SU-DHL-6 (cell line): Measurements from ENCODE around the gene RNGTT.

Source experiments
- H2AFZ ChIP-seq: fragments of 200-600 bp; sonication (generic); 2 replicates; pipeline ENCODE4 v1.6.1; 2014; ENCODE audit warnings: low read depth, mild to moderate bottlenecking, moderate library complexity, mixed read lengths, antibody characterized with exemption, low read length; ENCODE audit not compliant: severe bottlenecking
- H3F3A ChIP-seq: fragments of 200-600 bp; shearing (Covaris generic); 2 replicates; pipeline ENCODE4 v1.6.0; 2016; ENCODE audit warnings: antibody characterized with exemption, mild to moderate bottlenecking; ENCODE audit not compliant: insufficient read depth
- H3K27ac ChIP-seq: fragments of 200-600 bp; sonication (generic); 2 replicates; pipeline ENCODE4 v1.5.1; 2016; ENCODE audit warnings: low read depth, mild to moderate bottlenecking, low read length, moderate library complexity, mixed read lengths
- H3K27me3 ChIP-seq: fragments of 200-600 bp; sonication (generic), shearing (Covaris generic); 2 replicates; pipeline ENCODE4 v1.6.0; 2014; ENCODE audit warnings: mild to moderate bottlenecking, low read length
- H3K36me3 ChIP-seq: fragments of 200-600 bp; sonication (generic); 2 replicates; pipeline ENCODE4 v1.6.1; 2014; ENCODE audit warnings: mild to moderate bottlenecking, low read length, mixed read lengths
- H3K4me2 ChIP-seq: fragments of 300-600, 200-600 bp; shearing (Covaris generic), sonication (generic); 2 replicates; pipeline ENCODE4 v1.6.0; 2014; ENCODE audit warnings: low read length, low read depth, mild to moderate bottlenecking; ENCODE audit not compliant: poor library complexity, severe bottlenecking
- H3K4me3 ChIP-seq: fragments of 200-600 bp; sonication (generic); 2 replicates; pipeline ENCODE4 v1.5.1; 2014; ENCODE audit warnings: antibody characterized with exemption, low read length, mild to moderate bottlenecking, mixed read lengths; ENCODE audit not compliant: insufficient read depth, poor library complexity, severe bottlenecking
- H3K79me2 ChIP-seq: fragments of 200-600 bp; sonication (generic); 2 replicates; pipeline ENCODE4 v1.6.1; 2014; ENCODE audit warnings: mild to moderate bottlenecking, low read length, moderate library complexity; ENCODE audit not compliant: insufficient read depth
- H3K9ac ChIP-seq: fragments of 200-600 bp; sonication (generic); 2 replicates; pipeline ENCODE4 v1.7.0; 2014; ENCODE audit warnings: mild to moderate bottlenecking, low read length
- H3K9me2 ChIP-seq: fragments of 200-600 bp; sonication (generic); replicated peaks from 2 replicates; pipeline ENCODE4 v1.6.1; 2014; ENCODE audit warnings: low read length; ENCODE audit not compliant: insufficient read depth
- H3K9me3 ChIP-seq: fragments of 200-600 bp; sonication (generic); 2 replicates; pipeline ENCODE4 v1.6.1; 2014; ENCODE audit warnings: low read length, mixed read lengths; ENCODE audit not compliant: insufficient read depth
- H4K20me1 ChIP-seq: fragments of 200-600 bp; sonication (generic); 2 replicates; pipeline ENCODE4 v1.6.1; 2014; ENCODE audit warnings: low read depth, mild to moderate bottlenecking, antibody characterized with exemption, low read length, moderate library complexity, mixed read lengths
- CTCF ChIP-seq: fragments of 200-600 bp; sonication (generic); IDR thresholded peaks from one replicate; pipeline ENCODE4 v1.5.1; 2017; ENCODE audit warnings: antibody characterized with exemption, mild to moderate bottlenecking, low read length, moderate library complexity; ENCODE audit not compliant: insufficient read depth, poor library complexity, severe bottlenecking
- EZH2phosphoT487 ChIP-seq: fragments of 200-600 bp; sonication (generic), shearing (Covaris generic); conservative IDR thresholded peaks from 2 replicates; pipeline ENCODE4 v1.6.1; 2018; ENCODE audit warnings: mild to moderate bottlenecking, antibody characterized with exemption, low read length, moderate library complexity, mixed read lengths

RNGTT gene

GRCh38 chr6:88810089-88810488 lies 153.3 kb downstream of the RNGTT start:
- H4K20me1 ChIP-seq: no peaks in the 10 kb centered on the region
- no peak for TF ChIP-seq EZH2phosphoT487
- TF ChIP-seq CTCF: no peak
- no peaks in the 10 kb centered on the region for H3F3A ChIP-seq
- H3K4me3 ChIP-seq: no peak overlapping the region
- no peaks in the 10 kb centered on the region for H3K27me3 ChIP-seq
- no peak overlapping the region for H3K9ac ChIP-seq
- no peak overlapping the region for H3K4me2 ChIP-seq
- no peaks in the 10 kb centered on the region for H3K9me2 ChIP-seq
- no peak overlapping the region for H3K27ac ChIP-seq
- 0 out of 2 replicates have a peak, but pooled peaks cover 4% of the 10 kb centered on the region for H3K79me2 ChIP-seq
- H2AFZ ChIP-seq: no peak overlapping the region
- H3K9me3 ChIP-seq: no peaks in the 10 kb centered on the region
- peaks cover 8% of the 10 kb centered on the region; the same call in 1 of the 2 replicates for H3K36me3 ChIP-seq

GRCh38 chr6:88808381-88808780 lies 155.0 kb downstream of the RNGTT start:
- H3K79me2 ChIP-seq: 0 out of 2 replicates have a peak, but pooled peaks cover 4% of the 10 kb centered on the region
- H3K4me3 ChIP-seq: no peak overlapping the region
- H3K27me3 ChIP-seq: no peaks in the 10 kb centered on the region
- H3K9me3 ChIP-seq: no peaks in the 10 kb centered on the region
- no peaks in the 10 kb centered on the region for H3F3A ChIP-seq
- H3K36me3 ChIP-seq: peaks cover 11% of the 10 kb centered on the region
- H3K4me2 ChIP-seq: no peak overlapping the region
- no peak overlapping the region for H2AFZ ChIP-seq
- no peak overlapping the region for H3K9ac ChIP-seq
- H3K27ac ChIP-seq: no peak overlapping the region
- H4K20me1 ChIP-seq: no peaks in the 10 kb centered on the region
- H3K9me2 ChIP-seq: no peaks in the 10 kb centered on the region
- TF ChIP-seq EZH2phosphoT487 (no peak), CTCF (no peak)

- no peak overlapping the region for H3K4me3 ChIP-seq
- H3K9ac ChIP-seq: no peak overlapping the region
- no peak overlapping the region for H3K4me2 ChIP-seq
- H3K9me2 ChIP-seq: no peaks in the 10 kb centered on the region
- no peaks in the 10 kb centered on the region for H3K9me3 ChIP-seq
- H3K79me2 ChIP-seq: 0 out of 2 replicates have a peak, but pooled peaks cover 4% of the 10 kb centered on the region
- no peaks in the 10 kb centered on the region for H4K20me1 ChIP-seq
- no peaks in the 10 kb centered on the region for H3K27me3 ChIP-seq
- no peak overlapping the region for H3K27ac ChIP-seq
- H3F3A ChIP-seq: no peaks in the 10 kb centered on the region
- no peak for TF ChIP-seq EZH2phosphoT487
- no peak for TF ChIP-seq CTCF
- peaks cover 11% of the 10 kb centered on the region for H3K36me3 ChIP-seq
- H2AFZ ChIP-seq: no peak overlapping the region
Observed at GRCh38 chr6:88807622-88808021, 155.8 kb downstream of the RNGTT start.
